Measurements from ENCODE around the gene FAM89A.

DNA sequence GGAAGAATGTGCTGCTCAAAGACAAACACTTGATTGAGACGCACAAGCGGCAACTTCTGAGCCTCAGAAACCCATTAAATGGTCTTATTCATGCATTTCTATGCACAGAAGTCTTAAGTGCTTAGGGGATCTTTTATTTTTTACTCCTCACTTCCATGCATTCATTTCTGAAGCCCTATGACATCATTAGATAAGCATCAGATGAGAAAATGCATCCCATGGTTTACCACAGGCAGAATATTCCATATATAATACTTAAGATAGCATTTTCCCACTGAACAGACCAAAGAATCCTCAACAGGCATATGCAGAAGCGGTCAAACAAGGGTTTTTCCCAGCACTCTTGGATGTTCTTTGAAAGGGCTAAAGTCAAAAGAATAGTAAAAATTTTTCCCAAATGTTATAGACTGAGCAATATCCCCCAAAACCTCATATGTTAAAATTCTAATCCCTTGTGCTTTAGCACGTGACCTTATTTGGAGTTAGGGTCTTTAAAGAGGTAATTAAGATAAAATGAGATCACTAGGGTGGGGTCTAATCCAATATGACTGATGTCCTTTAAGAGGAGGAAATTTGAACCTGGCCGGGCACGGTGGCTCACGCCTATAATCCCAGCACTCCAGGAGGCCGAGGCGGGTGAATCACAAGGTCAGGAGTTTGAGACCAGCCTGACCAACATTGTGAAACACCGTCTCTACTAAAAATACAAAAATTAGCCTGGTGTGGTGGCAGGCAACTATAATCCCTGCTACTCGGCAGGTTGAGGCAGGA is 22.6 kb upstream of the FAM89A start:
- no peak for TF ChIP-seq CEBPB (IDR thresholded peaks at IDR 0.05; ENCODE audit: low read depth)
- TF ChIP-seq, protein P1, sequence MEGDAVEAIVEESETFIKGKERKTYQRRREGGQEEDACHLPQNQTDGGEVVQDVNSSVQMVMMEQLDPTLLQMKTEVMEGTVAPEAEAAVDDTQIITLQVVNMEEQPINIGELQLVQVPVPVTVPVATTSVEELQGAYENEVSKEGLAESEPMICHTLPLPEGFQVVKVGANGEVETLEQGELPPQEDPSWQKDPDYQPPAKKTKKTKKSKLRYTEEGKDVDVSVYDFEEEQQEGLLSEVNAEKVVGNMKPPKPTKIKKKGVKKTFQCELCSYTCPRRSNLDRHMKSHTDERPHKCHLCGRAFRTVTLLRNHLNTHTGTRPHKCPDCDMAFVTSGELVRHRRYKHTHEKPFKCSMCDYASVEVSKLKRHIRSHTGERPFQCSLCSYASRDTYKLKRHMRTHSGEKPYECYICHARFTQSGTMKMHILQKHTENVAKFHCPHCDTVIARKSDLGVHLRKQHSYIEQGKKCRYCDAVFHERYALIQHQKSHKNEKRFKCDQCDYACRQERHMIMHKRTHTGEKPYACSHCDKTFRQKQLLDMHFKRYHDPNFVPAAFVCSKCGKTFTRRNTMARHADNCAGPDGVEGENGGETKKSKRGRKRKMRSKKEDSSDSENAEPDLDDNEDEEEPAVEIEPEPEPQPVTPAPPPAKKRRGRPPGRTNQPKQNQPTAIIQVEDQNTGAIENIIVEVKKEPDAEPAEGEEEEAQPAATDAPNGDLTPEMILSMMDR (IDR thresholded peaks at IDR 0.05 in 2 of 3, conservative IDR thresholded peaks at IDR 0.05 in 1 of 3; ENCODE audit: borderline replicate concordance in 1 of 3, insufficient read depth in 1 of 3, low read depth in 2 of 3, low read length in 2 of 3), result no peak
- TF ChIP-seq POLR2AphosphoS5 (IDR thresholded peaks at IDR 0.05; ENCODE audit: low read depth, low read length), result no peak
- no peak for TF ChIP-seq POLR2A (IDR thresholded peaks at IDR 0.05; ENCODE audit: borderline replicate concordance, extremely low read depth, insufficient read depth, insufficient read length)
- TF ChIP-seq RAD21 (IDR thresholded peaks at IDR 0.05; ENCODE audit: low read depth), result no peak
- TF ChIP-seq, protein P2, sequence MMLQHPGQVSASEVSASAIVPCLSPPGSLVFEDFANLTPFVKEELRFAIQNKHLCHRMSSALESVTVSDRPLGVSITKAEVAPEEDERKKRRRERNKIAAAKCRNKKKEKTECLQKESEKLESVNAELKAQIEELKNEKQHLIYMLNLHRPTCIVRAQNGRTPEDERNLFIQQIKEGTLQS (IDR thresholded peaks at IDR 0.05), result no peak

Data from HCT116 (cell line).